Bronchial epithelial cell (primary cell): ENCODE measurements around the gene PAM. TPM values are rescaled to one million over a fixed set of nuclear protein-coding genes. Genes with fewer than 3 reads are reported as not detected.

Experiments
- DNase-seq: peaks from one replicate; pipeline ENCODE4 v3.0.0-alpha.2; 2010; ENCODE audit warnings: low read depth
- FAIRE-seq: peaks from 2 replicates; lab custom pipeline; 2011; peaks lifted over from hg19 to GRCh38; lab: Jason Lieb, UNC
- H3K27me3 ChIP-seq: 2 replicates; pipeline ENCODE4 v1.5.1; 2011; ENCODE audit warnings: low read length; ENCODE audit not compliant: control insufficient read depth, insufficient read depth
- H3K36me3 ChIP-seq: 2 replicates; pipeline ENCODE4 v1.5.1; 2011; ENCODE audit warnings: low read length; ENCODE audit not compliant: control insufficient read depth, insufficient read depth
- H3K4me3 ChIP-seq: 2 replicates; pipeline ENCODE4 v1.5.1; 2011; ENCODE audit warnings: mild to moderate bottlenecking, low read depth, low read length, control low read depth
- CTCF ChIP-seq: IDR thresholded peaks from 2 replicates; pipeline ENCODE4 v1.5.1; 2011; ENCODE audit warnings: mild to moderate bottlenecking, moderate library complexity, low read length, control low read depth, inconsistent platforms; ENCODE audit not compliant: insufficient read depth, severe bottlenecking
- total RNA-seq: library from RNA; depleted of rRNA; stranded (reverse); fragments of >200 nt; gene quantifications from 2 replicates; pipeline ENCODE4 v1.2.1, GENCODE V29; 2014

The PAM gene
- total RNA-seq, 1 donor from 2014 or later: 68.4 TPM

GRCh38 chr5:102888483-102888882 lies 133.4 kb downstream of the PAM start:
- Histone ChIP-seq H3K36me3 (no peaks in the 10 kb centered on the region), H3K27me3 (no peaks in the 10 kb centered on the region), H3K4me3 (no peak overlapping the region)
- FAIRE-seq (no peak), DNase-seq (no peak)
- no peak for TF ChIP-seq CTCF

GRCh38 chr5:102889033-102889432 lies 133.9 kb downstream of the PAM start:
- TF ChIP-seq CTCF: no peak
- no peak for DNase-seq
- Histone ChIP-seq H3K4me3 (no peak overlapping the region), H3K27me3 (no peaks in the 10 kb centered on the region), H3K36me3 (no peaks in the 10 kb centered on the region)
- no peak for FAIRE-seq

GRCh38 chr5:102890133-102890532 lies 135.0 kb downstream of the PAM start:
- Histone ChIP-seq H3K27me3 (no peaks in the 10 kb centered on the region), H3K36me3 (no peaks in the 10 kb centered on the region), H3K4me3 (no peak overlapping the region)
- no peak for TF ChIP-seq CTCF
- DNase-seq (no peak), FAIRE-seq (no peak)

- FAIRE-seq: no peak
These were observed 136.1 kb downstream of the PAM start for GRCh38 chr5:102891175-102891574.

GRCh38 chr5:102893942-102894341 lies 138.8 kb downstream of the PAM start:
- H3K36me3 ChIP-seq: no peaks in the 10 kb centered on the region
- no peak for TF ChIP-seq CTCF
- H3K4me3 ChIP-seq: no peak overlapping the region
- no peak for FAIRE-seq
- DNase-seq: no peak
- no peaks in the 10 kb centered on the region for H3K27me3 ChIP-seq

More at GRCh38 chr5:102891175-102891574, 136.1 kb downstream of the PAM start:
- Histone ChIP-seq H3K4me3 (no peak overlapping the region), H3K27me3 (no peaks in the 10 kb centered on the region), H3K36me3 (no peaks in the 10 kb centered on the region)
- no peak for TF ChIP-seq CTCF
- no peak for DNase-seq

GRCh38 chr5:102895234-102895633 lies 140.1 kb downstream of the PAM start:
- no peaks in the 10 kb centered on the region for H3K36me3 ChIP-seq
- H3K4me3 ChIP-seq: no peak overlapping the region
- FAIRE-seq: no peak
- TF ChIP-seq CTCF: no peak
- DNase-seq: no peak
- H3K27me3 ChIP-seq: no peaks in the 10 kb centered on the region
